NCI-H526 treated with DMSO at 0.1 percent for 48 hours (cell line): Measurements from ENCODE around the gene C8A.

Experiments
- DNase-seq: peaks from one replicate; lab custom pipeline; 2025; lab: John Stamatoyannopoulos, UW

C8A gene

DNA sequence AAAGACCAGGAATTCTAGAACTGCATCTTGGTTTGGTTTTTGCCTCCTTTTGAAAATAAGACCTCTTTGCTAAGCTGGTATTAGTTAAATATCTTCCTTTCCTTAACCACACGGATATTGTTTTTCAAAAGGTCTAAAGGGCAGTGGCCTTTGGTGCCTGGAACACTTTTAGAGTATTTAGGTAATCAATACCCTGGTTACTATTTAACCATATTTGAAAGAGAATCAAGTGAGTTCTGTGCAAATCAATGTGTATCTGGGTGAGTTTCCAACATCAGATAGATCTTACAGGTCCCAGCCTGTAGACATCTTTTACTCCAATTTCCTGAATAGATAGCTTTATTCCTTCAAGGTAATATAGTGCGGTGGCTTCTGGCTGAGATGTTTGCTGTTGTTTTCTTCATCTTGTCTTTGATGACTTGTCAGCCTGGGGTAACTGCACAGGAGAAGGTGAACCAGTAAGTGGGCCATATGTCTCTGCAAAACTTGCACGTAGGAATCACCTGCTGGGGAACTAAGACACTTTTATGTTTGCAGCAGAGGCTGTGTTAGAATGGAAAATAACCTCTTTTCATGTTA, at the start of gene C8A:
TSS of gene C8A (plus strand) at position 277 of the 579 bp plus-strand sequence. CDS start at position 382, 105 bp downstream.
- DNase-seq = no peak

DNA sequence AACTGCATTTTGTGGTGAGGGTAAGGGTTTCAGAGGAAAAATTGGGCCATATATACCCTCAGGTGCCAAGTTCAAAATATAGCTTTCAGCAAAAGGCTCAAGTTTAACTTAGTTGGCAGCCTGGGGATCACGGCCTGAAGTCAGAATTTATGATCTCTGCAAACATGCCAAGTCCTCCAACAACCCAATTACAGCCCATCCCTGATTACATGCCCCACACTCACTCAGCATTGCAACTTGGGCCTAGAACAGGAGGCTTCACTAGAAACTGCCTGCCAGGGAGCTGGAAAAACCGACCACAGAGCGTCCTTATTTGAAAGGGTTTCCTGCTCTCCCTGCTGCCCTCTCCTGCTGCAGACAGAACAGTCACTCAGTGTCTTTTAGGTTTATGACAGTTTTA, 47.8 kb upstream of the C8A start:
- DNase-seq = no peak

DNA sequence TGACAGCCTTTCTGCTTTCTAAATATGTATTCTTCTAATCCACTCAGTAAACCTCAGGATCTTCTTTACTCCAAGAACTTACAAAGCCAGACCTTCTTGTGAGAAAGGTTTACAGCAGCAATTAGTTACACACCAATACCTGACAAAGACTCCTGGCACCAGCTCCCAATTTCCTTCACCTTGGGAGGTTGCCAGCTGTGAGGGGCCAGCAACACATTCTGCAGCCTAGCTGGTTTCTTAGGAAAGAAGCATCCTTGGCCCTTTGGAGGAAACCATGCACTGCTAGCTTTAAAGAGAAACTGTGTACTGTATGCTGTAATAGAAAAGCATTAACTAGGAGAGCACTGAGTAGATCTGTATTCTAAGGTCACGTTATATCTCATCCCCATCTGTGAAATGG, 46.2 kb upstream of the C8A start:
- DNase-seq = no peak

DNA sequence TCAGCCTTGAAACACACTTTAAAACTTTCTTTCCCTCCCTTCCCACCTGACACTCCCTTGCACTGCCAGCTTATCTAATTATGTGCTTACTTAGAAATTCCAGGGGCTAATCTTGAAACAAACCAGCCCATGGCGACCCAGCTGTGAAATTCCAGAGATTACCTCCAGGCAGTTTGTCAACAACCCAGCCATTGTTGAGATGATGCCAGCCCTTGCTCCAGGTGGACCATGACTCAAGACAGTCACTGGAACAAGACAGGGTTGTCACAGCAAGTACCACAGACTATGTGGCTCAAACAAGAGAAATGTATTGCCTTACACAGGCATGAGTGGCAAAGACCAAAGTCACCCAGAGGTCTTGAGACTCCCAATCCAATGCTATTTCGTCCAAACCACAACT, 43.3 kb upstream of the C8A start:
- DNase-seq = no peak

DNA sequence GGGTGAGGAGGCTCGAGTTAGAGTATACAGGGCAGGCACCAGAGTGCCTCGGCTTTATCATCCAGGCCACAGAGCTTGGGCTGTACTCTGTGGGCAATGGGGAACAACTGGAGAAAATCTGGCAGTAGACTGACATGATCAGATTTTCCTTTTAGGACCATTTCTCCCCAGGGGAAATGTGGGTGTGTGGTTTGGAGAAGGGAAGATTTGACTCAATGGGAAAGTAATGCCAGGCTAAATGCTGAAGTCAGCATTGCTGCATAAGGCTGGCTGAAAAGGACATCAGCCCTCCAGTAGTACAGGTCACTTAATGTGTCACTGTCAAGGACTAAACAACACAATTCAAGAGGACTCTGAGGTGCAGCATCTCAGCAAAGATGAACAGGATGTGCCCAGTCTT, 40.4 kb upstream of the C8A start:
- no peak for DNase-seq

DNA sequence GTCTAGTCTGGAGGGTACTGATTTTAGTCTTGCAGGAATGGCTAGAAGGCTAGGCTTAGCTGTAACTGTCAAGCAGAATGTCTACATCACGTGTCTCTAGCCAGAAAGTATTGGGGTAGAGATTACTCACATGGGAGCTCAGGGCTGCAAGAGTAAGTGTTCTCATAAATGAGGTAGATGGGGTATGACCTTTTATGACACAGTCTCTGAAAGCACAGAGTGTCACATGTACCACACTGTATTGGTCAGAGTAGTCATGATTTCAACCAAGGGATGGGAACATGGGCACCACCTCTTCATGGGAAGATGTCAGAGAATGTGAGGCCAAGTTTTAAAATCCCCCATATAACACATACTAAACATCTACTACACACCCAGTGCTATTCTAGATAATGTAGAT, 38.3 kb upstream of the C8A start:
- no peak for DNase-seq

DNA sequence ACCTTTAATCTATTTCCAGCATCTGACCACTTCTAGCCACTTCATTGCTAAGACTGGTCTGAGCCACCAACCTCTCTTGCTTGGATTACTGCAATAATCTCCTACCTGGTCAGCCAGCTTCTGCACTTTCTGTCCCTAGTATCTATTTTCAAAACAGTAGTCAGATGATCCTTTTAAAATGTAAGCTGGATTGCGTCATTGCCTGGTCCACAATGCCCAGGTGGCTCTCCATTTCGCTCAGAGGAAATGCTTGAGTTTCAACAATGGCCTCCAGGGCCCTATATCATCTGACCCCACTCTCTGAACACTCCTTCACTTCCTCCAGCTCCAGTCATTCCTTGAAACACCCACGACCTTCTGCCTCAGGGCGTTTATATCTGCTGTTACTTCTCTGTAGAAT, 37.7 kb upstream of the C8A start:
- no peak for DNase-seq

DNA sequence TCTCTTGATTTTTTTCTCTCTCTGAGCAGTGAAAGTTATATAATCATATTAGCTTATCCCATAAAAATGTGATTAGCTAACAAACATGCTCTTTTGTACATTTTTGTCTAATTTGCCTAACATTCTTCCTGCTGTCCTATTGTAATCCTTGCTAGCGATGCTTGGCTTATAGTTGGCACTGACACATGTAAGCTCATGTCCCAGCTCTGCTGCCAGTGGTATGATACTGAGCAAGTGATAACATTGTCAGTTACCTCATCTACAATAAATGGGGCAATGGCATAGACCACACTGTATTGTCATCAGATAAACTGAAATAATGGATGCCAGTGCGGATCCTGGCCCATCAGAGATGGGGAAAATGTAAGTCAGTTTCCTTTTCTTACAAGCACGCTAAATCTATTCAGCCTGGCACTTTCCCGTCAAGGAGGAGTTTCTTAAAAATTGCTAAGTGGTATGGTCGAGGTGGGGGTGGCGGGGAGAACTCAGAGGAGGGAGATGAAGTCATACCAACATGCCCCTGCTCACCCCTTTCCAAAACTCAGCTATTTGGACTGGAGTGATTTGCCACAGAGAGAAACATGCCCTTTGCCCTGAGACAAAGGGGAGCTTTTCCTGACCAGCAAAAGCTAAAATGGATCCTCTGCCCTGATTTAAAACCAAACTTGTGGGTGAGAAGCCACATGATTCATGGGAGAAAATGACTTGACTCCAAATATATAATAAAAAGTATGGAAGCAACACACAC, 36.7 kb upstream of the C8A start:
- no peak for DNase-seq

DNA sequence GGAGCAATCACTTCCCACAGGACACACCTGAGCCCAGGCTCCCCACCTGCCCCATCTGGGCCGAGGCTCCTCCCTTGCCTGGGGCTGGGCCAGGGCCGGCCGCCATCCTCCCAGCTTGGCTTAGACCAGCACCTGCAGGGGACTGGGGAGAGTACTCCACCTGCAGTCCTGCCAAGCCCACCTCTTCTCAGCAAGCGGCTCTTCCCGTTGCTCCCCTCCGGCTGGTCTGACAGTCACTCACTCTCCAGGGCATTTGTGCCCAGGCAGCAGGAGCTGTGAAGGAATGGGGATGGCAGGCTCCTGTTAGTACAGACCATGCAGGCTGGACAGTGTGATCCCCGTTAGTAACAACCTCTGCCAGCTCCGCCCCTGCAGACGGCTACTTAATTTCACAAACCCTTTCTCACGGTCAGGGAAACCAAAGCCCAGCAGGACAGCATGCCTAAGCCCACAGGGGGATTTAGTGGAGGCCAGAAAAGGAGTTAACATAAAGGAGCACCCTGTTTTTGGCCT, 35.2 kb upstream of the C8A start, which contains the start of gene FYB2:
TSS of gene FYB2 (minus strand) at position 18 of the 513 bp plus-strand sequence. CDS start 114 bp downstream, outside the sequence.
- peak; percentile 43 for DNase-seq

DNA sequence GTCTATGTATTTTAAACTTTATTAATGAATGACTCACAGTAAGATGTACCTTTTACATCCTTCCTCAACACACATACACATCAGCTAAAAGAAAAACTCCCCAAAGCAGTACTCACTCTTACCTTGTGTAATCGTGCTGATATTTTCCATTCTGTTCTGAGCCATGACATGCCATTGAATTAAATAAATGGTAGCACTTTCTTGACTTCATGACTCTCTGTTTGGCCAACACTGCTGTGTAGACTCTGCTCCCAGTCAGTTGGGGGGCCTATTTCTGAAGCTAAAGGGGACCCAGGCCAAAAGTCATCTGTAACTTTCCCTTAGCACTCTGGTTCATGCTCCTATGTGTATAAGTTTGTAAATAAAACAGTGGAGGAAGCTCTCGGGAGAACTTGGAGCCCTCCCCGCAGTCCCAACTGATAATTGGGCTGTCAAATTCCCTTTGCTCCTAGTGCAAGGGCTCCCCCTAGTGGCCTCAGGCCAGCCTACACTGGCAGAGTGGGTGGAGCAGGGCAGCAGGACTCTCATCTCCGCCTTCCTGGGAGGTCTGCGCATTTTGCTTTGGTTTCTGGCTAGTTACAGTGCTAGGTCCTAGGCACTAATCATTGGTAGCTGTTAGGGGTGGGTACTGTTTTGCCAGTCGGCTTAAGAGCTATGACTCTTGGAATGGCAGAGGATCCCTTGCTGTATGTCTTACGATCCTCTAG, 33.7 kb upstream of the C8A start:
- DNase-seq = peak; percentile 44

DNA sequence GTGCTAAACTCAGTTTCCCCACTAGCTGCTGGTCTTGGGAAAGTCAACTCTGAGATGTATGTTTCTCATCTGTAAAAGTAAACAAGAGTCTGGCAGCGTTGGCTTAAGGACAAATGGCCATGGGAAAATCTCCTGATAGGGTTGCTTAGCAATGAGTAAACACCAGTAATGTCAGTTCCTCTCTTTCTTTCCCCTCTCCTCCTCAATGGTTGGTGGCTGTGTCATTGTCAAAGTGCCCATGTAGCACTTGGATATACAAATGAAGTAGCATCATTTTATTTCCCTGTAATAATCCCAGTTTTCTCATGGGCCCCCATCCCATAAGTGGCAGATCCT, 33.2 kb upstream of the C8A start:
- DNase-seq = no peak

DNA sequence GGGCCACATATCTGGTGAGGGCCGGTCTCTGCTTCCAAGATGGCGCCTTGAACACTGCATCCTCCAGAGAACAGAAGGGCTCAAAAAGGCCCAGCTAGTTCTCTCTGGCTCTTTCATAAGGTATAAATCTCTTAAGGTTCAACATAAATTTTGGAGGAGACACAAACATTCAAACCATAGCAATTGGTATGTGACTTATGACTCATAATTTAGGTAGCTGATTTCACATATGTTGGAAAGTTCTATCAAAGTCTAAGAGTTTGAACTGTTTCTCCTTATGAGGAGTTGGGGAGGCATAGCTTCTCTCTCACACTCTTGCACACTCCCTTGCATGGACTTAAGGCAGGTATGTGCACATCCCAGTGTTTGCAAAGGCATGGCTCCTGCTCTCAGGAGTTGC, 30.3 kb upstream of the C8A start:
- DNase-seq = no peak

DNA sequence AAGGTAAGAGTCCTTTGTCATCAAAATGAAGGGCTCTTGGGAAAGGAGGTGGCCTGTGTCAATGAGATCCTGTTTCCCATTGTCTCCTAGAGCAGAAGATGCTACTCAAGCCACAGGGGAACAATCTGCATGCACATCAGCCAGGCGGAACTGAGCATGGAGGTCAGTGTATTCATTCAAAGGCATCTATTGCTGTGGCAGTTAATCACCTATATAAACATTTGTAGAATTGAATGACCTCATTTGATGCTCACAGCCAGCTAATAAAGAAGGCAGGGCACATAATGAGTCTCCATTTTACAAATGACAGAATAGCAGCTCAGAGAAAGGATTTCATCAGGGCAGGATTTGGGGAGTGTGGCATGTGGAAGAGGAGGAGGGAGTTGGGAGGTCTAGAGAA, 29.7 kb upstream of the C8A start:
- no peak for DNase-seq

DNA sequence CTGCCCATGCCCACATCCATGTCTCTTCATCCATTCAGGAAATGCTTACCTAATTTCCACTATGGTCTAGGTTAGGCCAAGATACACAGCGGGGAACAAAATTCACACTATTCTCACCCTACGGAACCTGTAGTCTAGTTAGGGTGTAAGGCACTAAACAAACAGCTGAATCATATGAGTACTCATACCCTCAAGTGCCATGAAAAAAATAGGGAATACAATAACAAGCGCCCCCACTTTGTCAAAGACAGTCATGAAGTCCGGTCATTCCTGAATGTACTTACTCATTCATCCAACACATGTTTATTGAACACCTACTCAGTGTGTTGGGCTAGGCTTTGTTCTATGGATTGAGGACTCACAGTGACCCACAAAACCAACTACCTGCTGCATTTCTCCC, 29.2 kb upstream of the C8A start:
- no peak for DNase-seq

DNA sequence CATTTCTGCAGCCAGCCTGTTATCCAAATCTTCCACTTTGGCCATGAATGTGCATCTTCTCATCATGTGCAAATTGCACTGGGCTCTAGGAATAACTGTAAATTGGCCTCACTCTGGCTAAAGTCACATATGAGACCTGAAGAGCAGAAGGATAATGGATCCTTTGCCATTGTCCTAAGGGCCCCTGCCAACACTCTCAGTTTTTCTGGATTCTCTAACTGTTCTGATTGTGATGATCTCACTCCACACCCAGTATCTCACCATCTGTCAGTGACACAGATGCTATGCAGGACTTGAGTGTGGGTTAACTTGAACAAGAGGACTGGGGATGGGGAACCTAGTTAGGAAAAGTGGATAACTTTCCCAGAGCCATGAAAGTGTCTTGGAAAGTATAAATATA, 26.9 kb upstream of the C8A start:
- DNase-seq = no peak

DNA sequence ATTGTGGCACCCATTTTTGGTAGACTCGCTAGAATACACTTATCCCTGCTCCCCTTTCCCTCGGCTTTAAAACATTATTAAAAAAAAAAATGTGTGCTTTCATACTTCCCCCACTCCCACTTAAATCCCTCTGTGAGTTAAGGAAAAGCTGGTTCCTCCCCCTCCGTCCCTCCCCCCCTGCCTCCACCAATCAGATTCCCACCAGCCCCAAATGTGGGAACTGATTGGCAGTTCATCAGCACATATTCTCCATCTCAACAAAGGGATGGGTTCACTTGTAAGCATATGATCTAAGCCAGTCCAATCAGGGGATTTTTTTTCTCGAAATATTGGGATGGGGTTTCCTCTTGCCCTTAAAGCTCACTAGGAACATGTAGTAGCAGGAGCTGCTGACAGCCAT, 24.5 kb upstream of the C8A start:
- no peak for DNase-seq

DNA sequence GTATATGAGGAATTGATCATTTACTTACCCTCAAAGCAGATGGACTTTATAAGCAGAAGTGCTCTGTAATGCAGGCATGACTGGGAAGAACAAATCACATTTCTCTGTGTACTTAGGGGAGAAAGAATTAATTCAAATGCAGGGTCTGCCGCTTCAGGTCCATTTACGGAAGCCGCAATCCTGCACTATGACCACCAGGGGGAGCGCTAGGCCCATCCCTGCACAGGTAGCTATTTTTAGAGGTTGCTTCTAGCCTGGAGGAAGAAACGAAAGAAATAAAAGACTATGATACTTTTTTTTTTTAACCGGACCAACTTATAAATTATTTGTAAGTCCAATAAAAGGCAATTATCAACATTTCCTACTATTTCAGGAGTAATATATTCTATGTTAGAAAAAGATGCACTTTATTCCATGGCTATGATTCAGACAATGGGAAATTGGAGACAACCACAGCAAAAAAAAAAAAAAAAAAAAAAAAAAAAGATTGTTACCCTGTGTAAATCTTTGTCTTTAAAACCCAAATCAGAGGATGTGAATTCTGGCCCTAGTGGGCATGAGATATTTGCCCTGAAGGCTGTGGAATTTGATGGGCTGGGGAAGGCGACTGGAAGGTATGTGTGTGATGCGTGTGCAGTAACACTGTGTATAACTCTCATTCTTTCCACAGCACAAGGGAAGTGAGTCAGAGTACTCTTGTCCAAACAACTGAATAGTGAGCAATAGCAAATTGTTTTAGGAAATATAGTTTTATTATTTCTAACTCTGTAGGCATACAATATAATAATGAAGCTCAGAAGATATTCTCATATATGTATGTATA, 22.5 kb upstream of the C8A start:
- peak; percentile 30 for DNase-seq

DNA sequence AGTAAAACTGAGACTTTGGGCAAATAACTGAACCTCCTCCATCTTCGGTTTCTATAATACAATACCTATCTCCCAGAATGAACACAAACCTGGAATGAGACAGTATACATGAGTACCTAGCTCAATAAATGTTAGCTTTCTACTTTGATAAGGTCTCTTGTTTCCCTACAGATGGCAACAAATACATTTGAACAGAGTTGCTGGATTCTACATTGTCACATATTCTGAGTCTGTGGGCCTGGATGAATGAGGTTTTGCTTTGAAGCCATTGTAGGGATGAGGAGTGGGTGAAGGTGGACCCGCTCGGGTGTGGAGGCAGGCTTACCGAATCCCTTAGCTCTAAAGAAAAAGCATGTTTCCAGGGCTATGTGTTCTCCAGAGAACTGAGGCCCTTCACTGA, 21.5 kb upstream of the C8A start:
- no peak for DNase-seq

DNA sequence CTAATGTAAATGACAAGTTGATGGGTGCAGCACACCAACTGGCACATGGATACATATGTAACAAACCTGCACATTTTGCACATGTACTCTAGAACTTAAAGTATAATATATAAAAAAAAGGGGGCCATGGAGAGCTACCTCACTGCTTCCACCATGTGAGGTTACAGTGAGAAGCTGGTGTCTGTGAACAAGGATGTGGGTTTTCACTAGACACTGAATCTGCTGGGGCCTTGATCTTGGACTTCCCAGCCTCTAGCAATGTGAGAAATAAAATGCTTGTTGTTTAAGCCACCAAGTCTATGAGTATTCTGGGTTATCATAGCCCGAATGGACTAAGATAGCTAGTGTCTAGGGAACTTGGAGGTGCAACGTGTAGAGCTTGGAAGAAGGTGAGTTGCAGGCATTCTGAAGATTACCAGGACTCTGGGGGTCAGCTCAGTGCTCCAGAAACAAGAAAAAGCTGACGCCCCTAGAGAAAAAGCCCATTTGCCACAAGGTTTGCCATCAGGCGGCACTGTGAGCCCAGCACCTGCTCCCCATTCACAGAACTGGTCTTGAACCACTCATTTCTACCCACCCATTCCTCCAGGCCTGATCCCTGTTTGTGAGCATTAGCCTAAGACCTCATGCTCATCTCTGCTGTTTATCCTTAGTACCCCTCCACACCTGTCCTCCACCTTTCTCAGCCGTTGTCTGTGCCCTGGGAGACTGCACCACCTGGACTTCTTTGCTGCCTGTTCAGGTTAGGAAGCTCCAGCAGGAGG, 20.3 kb upstream of the C8A start:
- no peak for DNase-seq

DNA sequence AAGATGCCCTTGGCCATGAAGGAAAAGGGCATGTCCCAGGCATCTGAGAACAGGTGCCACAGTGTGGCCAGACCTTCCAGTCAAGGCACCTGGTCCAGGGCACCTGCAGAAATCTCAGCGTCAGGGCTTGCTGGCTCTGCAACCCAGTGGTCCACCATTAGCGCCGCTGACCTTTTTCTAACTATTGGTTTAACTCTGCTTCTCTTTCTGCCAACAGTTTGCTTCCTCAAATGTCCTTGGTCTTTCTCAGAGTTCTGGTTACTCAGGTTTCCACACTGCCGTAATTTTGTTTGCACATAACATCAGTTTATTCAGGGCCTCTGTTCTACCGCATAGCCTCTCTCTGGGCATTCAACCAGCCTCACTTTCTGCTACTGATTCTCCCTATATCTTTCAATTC, 18.9 kb upstream of the C8A start:
- no peak for DNase-seq

DNA sequence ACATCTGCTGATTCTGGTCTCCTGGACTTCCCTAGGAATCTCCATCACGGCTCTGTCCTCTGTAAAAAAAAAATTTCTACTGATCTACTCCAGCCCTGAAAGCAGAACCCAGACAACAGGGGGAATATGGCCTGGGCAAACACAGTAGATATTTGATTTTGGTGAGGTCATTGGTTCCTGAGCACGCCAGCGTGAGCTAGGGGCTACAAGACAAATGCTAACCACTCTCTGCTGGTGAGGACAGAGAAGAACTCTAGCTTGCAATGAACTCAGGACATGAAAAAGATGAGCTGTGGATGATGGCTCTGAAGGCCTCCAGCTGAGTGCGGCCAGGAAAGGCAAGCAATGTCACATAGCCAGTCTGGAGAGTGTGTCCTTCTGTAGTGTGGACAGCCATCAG, 18.2 kb upstream of the C8A start:
- DNase-seq = no peak
